GM12872 (cell line): ENCODE measurements around the gene APOM.

Source experiments
- TF ChIP-seq, protein P1 (sequence below): IDR thresholded peaks from 3 replicates; pipeline ENCODE4 v1.5.1; 2011; ENCODE audit warnings: low read depth, mild to moderate bottlenecking, low read length, moderate library complexity; ENCODE audit not compliant: insufficient read depth

Gene APOM

DNA sequence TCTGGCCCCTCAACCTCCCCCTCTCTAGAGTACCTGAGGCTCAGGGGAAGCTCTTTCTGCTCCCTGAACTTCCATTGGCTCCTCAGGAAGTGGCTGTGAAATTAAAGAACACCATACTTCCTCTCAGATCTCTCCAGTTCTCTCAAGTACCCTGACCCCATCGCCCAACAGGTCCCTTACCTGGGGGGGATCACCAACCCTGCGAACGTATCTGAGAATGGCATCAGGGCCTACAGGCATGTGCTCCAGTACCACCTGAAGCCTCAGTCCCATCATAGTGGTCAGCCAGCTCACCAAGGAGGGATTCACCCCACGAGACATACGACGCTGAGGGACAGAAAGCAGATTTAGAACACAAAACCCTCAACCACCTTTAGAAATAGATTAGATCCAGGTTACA is 15.1 kb upstream of the APOM start:
- TF ChIP-seq, protein P1, sequence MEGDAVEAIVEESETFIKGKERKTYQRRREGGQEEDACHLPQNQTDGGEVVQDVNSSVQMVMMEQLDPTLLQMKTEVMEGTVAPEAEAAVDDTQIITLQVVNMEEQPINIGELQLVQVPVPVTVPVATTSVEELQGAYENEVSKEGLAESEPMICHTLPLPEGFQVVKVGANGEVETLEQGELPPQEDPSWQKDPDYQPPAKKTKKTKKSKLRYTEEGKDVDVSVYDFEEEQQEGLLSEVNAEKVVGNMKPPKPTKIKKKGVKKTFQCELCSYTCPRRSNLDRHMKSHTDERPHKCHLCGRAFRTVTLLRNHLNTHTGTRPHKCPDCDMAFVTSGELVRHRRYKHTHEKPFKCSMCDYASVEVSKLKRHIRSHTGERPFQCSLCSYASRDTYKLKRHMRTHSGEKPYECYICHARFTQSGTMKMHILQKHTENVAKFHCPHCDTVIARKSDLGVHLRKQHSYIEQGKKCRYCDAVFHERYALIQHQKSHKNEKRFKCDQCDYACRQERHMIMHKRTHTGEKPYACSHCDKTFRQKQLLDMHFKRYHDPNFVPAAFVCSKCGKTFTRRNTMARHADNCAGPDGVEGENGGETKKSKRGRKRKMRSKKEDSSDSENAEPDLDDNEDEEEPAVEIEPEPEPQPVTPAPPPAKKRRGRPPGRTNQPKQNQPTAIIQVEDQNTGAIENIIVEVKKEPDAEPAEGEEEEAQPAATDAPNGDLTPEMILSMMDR = no peak

DNA sequence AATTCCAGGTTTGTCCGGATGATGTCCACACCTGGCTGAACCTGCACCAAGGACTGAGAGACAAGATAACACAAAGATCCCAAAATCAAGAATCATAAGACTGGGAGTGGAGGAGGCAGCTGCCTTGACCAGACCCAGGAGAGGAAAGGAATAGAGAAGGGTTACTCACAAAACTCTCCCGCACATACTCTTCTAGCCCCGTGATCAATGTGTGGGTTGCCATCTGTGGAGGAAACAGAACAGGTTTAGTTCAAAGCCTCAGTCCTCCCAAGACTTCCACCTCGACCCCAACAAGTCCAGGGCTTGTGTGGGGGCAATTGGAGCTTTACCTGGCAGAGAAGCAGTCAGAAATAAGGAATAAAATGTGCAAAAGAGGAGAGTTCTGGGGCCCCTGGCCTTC is 14.3 kb upstream of the APOM start:
- TF ChIP-seq, protein P1 = no peak

DNA sequence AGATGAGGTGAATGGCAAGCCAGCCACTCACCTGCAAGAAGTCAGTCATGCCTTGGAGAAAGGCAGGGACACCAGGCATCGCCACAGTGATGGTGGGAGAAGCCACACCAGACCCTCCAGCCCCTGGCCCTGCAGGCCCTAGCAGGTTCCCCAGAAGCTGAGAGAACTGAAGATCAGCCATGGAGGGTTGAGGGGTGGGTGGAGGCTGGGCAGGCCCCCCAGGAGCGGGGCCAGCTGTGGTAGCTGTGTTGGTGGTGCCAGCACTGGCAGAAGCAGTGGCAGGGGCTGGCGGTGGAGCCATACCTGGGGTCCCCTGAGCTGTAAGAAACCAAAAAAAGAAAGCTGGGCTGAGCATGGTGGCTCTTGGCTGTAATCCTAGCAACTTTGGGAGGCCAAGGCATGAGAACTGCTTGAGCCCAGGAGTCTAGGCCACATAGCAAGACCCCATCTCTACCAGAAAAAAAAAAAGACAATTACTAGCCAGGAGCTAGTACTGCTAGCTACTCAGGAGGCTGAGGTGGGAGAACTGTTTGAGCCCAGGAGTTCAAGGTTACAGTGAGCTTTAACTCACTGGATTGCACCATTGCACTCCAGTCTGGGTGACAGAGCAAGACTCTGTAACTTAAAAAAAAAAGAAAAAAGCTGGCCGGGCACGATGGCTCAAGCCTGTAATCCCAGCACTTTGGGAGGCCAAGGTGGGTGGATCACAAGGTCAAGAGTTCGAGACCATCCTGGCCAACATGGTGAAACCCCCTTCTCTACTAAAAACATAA is 12.7 kb upstream of the APOM start:
- TF ChIP-seq, protein P1 = no peak

DNA sequence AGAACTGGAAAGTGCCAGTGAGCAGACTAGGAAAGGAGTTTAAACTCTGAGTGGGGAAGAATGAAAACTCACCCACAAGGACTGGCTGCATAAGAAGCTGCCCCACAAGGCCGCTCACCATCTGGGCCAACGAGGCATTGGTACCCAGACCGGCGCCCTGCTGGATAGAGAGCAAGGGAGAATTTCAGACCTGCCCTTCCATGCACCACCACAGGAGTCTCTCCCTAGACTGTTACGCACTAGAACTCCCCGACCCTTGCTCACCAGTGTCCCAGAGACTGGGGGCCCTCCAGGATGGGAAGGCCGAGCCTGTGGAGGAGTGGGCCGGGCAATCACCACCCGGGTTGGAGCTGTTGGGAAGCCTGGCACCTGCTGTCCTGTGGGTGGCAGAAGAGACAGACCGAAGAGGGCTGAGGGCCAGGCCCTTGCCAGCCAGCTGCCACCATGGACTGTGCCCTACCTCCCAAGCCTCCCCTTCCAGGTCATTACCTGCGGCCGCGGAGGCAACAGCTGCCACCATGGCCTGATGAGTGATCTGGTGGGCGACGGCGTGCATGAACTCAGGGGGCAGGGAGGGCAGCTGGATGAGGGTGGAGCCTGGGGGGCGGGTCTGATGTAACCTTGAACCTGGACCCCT is 11.8 kb upstream of the APOM start:
- TF ChIP-seq, protein P1 = 0 out of 3 replicates have a peak, but pooled peaks have one; percentile 7

DNA sequence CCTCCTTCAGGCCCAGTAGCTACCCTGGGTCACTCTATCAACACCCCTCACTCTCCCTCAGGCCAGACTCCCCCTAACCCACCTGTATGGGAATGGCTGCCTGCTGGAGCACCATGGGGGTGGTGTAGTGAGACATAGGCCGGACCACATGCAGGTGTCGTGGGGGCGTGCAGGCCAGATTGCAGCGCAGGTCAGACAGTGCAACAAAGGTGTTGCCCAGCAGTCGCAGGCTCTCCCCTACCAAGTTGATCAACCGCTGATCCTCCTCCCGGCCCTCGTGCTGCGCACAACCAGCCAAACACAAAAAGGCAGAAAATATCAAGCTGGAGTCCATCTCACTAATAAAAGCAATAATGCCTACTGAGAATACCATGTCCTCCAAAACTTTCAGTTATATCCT is 10.4 kb upstream of the APOM start:
- TF ChIP-seq, protein P1 = no peak

DNA sequence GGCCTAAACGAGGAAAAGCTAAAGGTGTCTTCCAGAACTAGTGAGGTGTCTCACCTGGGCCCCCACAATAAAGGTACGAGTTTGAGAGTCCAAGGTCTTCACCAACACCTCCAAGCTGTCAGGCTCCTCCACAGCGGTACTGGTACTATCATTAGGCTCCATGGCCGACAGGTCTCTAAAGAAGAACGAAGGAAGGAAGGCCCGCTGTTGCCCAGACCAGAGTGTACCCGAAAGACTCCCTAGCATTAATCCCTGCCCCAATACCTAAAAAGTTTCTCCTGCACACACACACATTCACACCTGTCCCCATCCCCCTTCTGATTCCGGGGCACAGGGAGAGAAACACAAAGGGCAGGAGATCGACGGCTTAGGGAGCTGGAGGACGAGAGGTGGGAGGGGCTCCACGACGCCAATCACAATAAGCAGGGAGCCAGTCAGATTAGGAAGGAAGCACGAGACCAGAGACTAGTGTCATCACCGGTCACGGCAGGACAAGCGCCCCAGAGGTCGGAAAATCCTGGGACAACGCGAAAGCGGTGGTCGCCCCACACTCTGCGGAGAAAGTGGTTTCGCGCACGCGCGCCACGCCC is 4.0 kb upstream of the APOM start:
- TF ChIP-seq, protein P1 = no peak

DNA sequence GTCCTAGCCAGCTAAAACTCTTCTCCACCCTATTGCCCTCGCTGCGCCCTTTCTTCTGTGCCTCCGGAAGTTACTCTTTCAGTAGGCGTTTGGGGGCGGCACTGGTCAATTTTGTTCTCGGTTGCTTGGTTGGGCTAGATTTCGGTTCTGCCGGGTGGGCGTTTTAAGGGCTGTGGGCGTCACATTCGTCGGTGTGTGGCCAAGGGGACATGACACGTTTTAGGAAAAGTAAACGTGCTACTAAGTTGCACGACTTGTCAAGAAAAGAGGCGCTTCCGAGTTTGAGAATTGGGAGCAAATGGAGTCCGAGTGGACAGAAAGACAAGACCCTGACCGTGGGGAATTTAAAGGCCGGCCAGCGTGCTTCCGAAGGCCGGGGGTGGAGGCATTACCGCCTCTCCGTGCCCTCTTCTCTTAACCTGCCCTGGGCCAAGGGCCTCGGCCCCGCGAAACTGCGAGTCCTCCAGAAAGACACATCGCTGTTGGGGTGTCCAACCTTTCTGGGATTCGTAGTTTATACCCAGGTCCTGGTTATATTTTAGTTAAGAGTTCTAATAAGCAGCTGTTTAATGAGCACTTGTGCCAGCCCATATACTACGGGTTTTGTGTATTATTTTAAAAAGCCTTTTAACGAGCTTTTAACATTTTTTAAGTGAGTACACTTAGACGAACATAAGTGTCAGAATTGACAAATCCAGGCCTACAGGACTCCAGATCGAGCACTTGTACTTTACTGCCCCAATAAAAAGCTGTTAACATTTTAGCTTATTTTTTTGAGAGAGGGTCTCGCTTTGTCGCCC is 2.6 kb upstream of the APOM start:
- TF ChIP-seq, protein P1 = 0 out of 3 replicates have a peak, but pooled peaks have one; percentile 9
